GM21737 (cell line): ENCODE measurements around the gene ANKRD23.

Experiments
- ATAC-seq: cut with Tn5 transposase; IDR thresholded peaks from one replicate; pipeline ENCODE4 v1.9.1; 2021; ENCODE audit warnings: mild to moderate bottlenecking, moderate library complexity; ENCODE audit not compliant: unreplicated experiment

ANKRD23 gene

GRCh38 chr2:96877631-96878092, 33.8 kb upstream of the ANKRD23 start:
- no peak for ATAC-seq

- ATAC-seq, result no peak
These were observed 33.2 kb upstream of the ANKRD23 start for GRCh38 chr2:96877042-96877451.

GRCh38 chr2:96876269-96877041, 32.6 kb upstream of the ANKRD23 start:
- ATAC-seq, result no peak

GRCh38 chr2:96875498-96876268, 31.9 kb upstream of the ANKRD23 start:
- no peak for ATAC-seq

- ATAC-seq, result peak; percentile 55
These were observed 30.5 kb upstream of the ANKRD23 start for GRCh38 chr2:96874198-96874831.

GRCh38 chr2:96873651-96874096, 29.9 kb upstream of the ANKRD23 start:
- no peak for ATAC-seq

GRCh38 chr2:96872591-96873349, 28.9 kb upstream of the ANKRD23 start:
- no peak for ATAC-seq

- no peak for ATAC-seq
These were observed 26.9 kb upstream of the ANKRD23 start for GRCh38 chr2:96870626-96871255.

- ATAC-seq, result no peak
These were observed 26.2 kb upstream of the ANKRD23 start, which contains the start of gene SEMA4C for GRCh38 chr2:96869822-96870625. TSS of gene SEMA4C (minus strand) at chr2:96870080. CDS start at chr2:96867886, 2,194 bp downstream.

- no peak for ATAC-seq
These were observed 25.5 kb upstream of the ANKRD23 start for GRCh38 chr2:96869281-96869821.

GRCh38 chr2:96868555-96869280, 24.9 kb upstream of the ANKRD23 start:
- ATAC-seq, result no peak

GRCh38 chr2:96867756-96868554, 24.1 kb upstream of the ANKRD23 start:
- no peak for ATAC-seq

- no peak for ATAC-seq
These were observed 23.4 kb upstream of the ANKRD23 start for GRCh38 chr2:96866986-96867755.

GRCh38 chr2:96866586-96866985, 22.8 kb upstream of the ANKRD23 start:
- ATAC-seq, result no peak

GRCh38 chr2:96866149-96866548, 22.3 kb upstream of the ANKRD23 start:
- ATAC-seq, result no peak

GRCh38 chr2:96865654-96866053, 21.8 kb upstream of the ANKRD23 start:
- ATAC-seq, result no peak
